Activated CD8-positive, alpha-beta T cell treated with anti-CD3 and anti-CD28 coated beads for 36 hours (primary cell): ENCODE data around the gene SLC18A2. TPM values are rescaled to one million over a fixed set of nuclear protein-coding genes. Genes with fewer than 3 reads are reported as not detected.
"Not testable (repeated sequence)": the region's sequence is repeated elsewhere in the genome, so short reads cannot be mapped to it uniquely, and the experiment has no call there.

Experiments
- ATAC-seq: fragments of 200-7000 bp; cut with Tn5 transposase; one replicate; pipeline ENCODE4 v1.10.0; 2021; ENCODE audit warnings: mild to moderate bottlenecking, moderate library complexity
- CTCF ChIA-PET: fragments of 350-600 bp; sonication (Branson Sonifier 250); formaldehyde crosslinking; loops from one replicate; lab custom pipeline; 2021; ENCODE audit warnings: antibody characterized with exemption; lab: Charles Lee
- POLR2A ChIA-PET: fragments of 350-600 bp; sonication (Branson Sonifier 250); formaldehyde crosslinking; loops from one replicate; lab custom pipeline; 2021; ENCODE audit warnings: antibody characterized with exemption; lab: Charles Lee
- DNase-seq: peaks from one replicate; pipeline ENCODE4 v3.0.0-alpha.2; 2020
- H3K27ac Mint-ChIP-seq: one replicate; pipeline ENCODE4 v1.8.0; 2021; ENCODE audit warnings: mild to moderate bottlenecking, mixed read lengths
- H3K27me3 Mint-ChIP-seq: one replicate; pipeline ENCODE4 v1.8.0; 2021; ENCODE audit warnings: mixed read lengths
- H3K36me3 Mint-ChIP-seq: one replicate; pipeline ENCODE4 v1.8.0; 2021; ENCODE audit warnings: low read depth, mixed read lengths
- H3K4me1 Mint-ChIP-seq: one replicate; pipeline ENCODE4 v1.8.0; 2021; ENCODE audit warnings: low read depth, mixed read lengths
- H3K4me3 Mint-ChIP-seq: one replicate; pipeline ENCODE4 v1.8.0; 2021; ENCODE audit warnings: mild to moderate bottlenecking, moderate library complexity, mixed read lengths
- H3K9me3 Mint-ChIP-seq: one replicate; pipeline ENCODE4 v1.8.0; 2021; ENCODE audit warnings: mixed read lengths
- intact Hi-C: fragments of 100-400 bp; cut with micrococcal nuclease; formaldehyde crosslinking; loops from one replicate; pipeline ENCODE4 v1.10.0; 2022
- total RNA-seq, 2 experiments: library from RNA; stranded (reverse); gene quantifications; one replicate each; pipeline ENCODE4 v1.2.3, GENCODE V29; 2021
- TF ChIP-seq, protein P1 (sequence below): fragments of 200-600 bp; IDR thresholded peaks from one replicate; pipeline ENCODE4 v1.8.0; 2022; ENCODE audit warnings: antibody characterized with exemption, mild to moderate bottlenecking

The SLC18A2 gene
- total RNA-seq, 2 experiments from 2014 or later, result 0.14 TPM; not detected in 1

GRCh38 chr10:117298219-117298618 is 57.3 kb downstream of the SLC18A2 start:
- intact Hi-C loops, result no loop called here
- H3K36me3 Mint-ChIP-seq, result peaks cover 24% of the 10 kb centered on the region
- TF ChIP-seq, protein P1, sequence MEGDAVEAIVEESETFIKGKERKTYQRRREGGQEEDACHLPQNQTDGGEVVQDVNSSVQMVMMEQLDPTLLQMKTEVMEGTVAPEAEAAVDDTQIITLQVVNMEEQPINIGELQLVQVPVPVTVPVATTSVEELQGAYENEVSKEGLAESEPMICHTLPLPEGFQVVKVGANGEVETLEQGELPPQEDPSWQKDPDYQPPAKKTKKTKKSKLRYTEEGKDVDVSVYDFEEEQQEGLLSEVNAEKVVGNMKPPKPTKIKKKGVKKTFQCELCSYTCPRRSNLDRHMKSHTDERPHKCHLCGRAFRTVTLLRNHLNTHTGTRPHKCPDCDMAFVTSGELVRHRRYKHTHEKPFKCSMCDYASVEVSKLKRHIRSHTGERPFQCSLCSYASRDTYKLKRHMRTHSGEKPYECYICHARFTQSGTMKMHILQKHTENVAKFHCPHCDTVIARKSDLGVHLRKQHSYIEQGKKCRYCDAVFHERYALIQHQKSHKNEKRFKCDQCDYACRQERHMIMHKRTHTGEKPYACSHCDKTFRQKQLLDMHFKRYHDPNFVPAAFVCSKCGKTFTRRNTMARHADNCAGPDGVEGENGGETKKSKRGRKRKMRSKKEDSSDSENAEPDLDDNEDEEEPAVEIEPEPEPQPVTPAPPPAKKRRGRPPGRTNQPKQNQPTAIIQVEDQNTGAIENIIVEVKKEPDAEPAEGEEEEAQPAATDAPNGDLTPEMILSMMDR, result no peak
- H3K4me1 Mint-ChIP-seq, result peaks cover 6% of the 10 kb centered on the region
- POLR2A ChIA-PET, result no interaction called here
- CTCF ChIA-PET, result no interaction called here
- H3K27me3 Mint-ChIP-seq, result no peaks in the 10 kb centered on the region
- H3K27ac Mint-ChIP-seq, result no peak overlapping the region
- H3K9me3 Mint-ChIP-seq, result peaks cover 16% of the 10 kb centered on the region
- DNase-seq (no peak), ATAC-seq (no peak)
- no peak overlapping the region for H3K4me3 Mint-ChIP-seq

- Mint-ChIP-seq H3K9me3 (peaks cover 20% of the 10 kb centered on the region), H3K4me1 (peaks cover 6% of the 10 kb centered on the region), H3K4me3 (no peak overlapping the region), H3K27ac (no peak overlapping the region), H3K27me3 (no peaks in the 10 kb centered on the region), H3K36me3 (peaks cover 34% of the 10 kb centered on the region)
- DNase-seq, result no peak
- intact Hi-C loops, result no loop called here
- TF ChIP-seq, protein P1, result no peak
- no peak for ATAC-seq
- ChIA-PET POLR2A (no interaction called here), CTCF (interaction anchor here (0.8 to 1.6 kb wide), 2 partner anchors 21 to 83 kb away, joined by 3 to 9 read pairs; no protein-coding TSS in a partner anchor)
These were observed 58.5 kb downstream of the SLC18A2 start for GRCh38 chr10:117299435-117299834.

GRCh38 chr10:117300671-117301070 is 59.8 kb downstream of the SLC18A2 start:
- no peaks in the 10 kb centered on the region for H3K27me3 Mint-ChIP-seq
- ATAC-seq (no peak), DNase-seq (no peak)
- TF ChIP-seq, protein P1, result no peak
- peaks cover 37% of the 10 kb centered on the region for H3K36me3 Mint-ChIP-seq
- peaks cover 6% of the 10 kb centered on the region for H3K4me1 Mint-ChIP-seq
- ChIA-PET CTCF (interaction anchor here (1.6 kb wide), 1 partner anchor 84 kb away, joined by 9 read pairs; no protein-coding TSS in a partner anchor), POLR2A (no interaction called here)
- H3K27ac Mint-ChIP-seq, result no peak overlapping the region
- intact Hi-C loops, result no loop called here
- peaks cover 20% of the 10 kb centered on the region for H3K9me3 Mint-ChIP-seq
- H3K4me3 Mint-ChIP-seq, result no peak overlapping the region

GRCh38 chr10:117303451-117303850 is 62.5 kb downstream of the SLC18A2 start:
- H3K36me3 Mint-ChIP-seq, result peaks cover 45% of the 10 kb centered on the region
- H3K4me3 Mint-ChIP-seq, H3K27ac Mint-ChIP-seq, intact Hi-C loops, H3K27me3 Mint-ChIP-seq, DNase-seq, CTCF ChIA-PET, H3K4me1 Mint-ChIP-seq, ATAC-seq, POLR2A ChIA-PET: not testable (repeated sequence)
- H3K9me3 Mint-ChIP-seq, result peaks cover 20% of the 10 kb centered on the region

GRCh38 chr10:117306674-117307073 is 65.8 kb downstream of the SLC18A2 start:
- DNase-seq, result no peak
- ChIA-PET POLR2A (no interaction called here), CTCF (interaction anchor here (1.1 kb wide), 1 partner anchor 13 kb away, joined by 3 read pairs; no protein-coding TSS in a partner anchor)
- TF ChIP-seq, protein P1, result no peak
- no peak for ATAC-seq
- peaks cover 22% of the 10 kb centered on the region for H3K4me1 Mint-ChIP-seq
- peaks cover 38% of the 10 kb centered on the region for H3K36me3 Mint-ChIP-seq
- H3K27ac Mint-ChIP-seq, result no peak overlapping the region
- intact Hi-C loops, result no loop called here
- no peak overlapping the region for H3K4me3 Mint-ChIP-seq
- no peaks in the 10 kb centered on the region for H3K27me3 Mint-ChIP-seq
- H3K9me3 Mint-ChIP-seq, result peaks cover 12% of the 10 kb centered on the region
